Panc1 (cell line): ENCODE results near the gene RUSC1.

Experiments used
- POLR2AphosphoS5 ChIP-seq: IDR thresholded peaks from 2 replicates; pipeline ENCODE4 v1.6.1; 2012; ENCODE audit warnings: mild to moderate bottlenecking, low read depth, low read length, moderate library complexity
- SIN3A ChIP-seq: IDR thresholded peaks from 2 replicates; pipeline ENCODE4 v1.6.1; 2012; ENCODE audit warnings: low read depth, mild to moderate bottlenecking, low read length, moderate library complexity, borderline replicate concordance; ENCODE audit not compliant: insufficient read depth
- TF ChIP-seq, protein P1 (sequence below): fragments of 450-650 bp; IDR thresholded peaks from 2 replicates; pipeline ENCODE4 v1.5.1; 2017; ENCODE audit warnings: mild to moderate bottlenecking
- TF ChIP-seq, protein P2 (sequence below), 2 experiments: IDR thresholded peaks; 2 replicates each; pipeline ENCODE4 v1.6.1; 2011 to 2012; ENCODE audit warnings: low read depth in 2 of 2, control low read depth in 1 of 2, low read length in 1 of 2, mild to moderate bottlenecking in 1 of 2, moderate library complexity in 1 of 2; ENCODE audit not compliant: insufficient read depth in 1 of 2

DNA sequence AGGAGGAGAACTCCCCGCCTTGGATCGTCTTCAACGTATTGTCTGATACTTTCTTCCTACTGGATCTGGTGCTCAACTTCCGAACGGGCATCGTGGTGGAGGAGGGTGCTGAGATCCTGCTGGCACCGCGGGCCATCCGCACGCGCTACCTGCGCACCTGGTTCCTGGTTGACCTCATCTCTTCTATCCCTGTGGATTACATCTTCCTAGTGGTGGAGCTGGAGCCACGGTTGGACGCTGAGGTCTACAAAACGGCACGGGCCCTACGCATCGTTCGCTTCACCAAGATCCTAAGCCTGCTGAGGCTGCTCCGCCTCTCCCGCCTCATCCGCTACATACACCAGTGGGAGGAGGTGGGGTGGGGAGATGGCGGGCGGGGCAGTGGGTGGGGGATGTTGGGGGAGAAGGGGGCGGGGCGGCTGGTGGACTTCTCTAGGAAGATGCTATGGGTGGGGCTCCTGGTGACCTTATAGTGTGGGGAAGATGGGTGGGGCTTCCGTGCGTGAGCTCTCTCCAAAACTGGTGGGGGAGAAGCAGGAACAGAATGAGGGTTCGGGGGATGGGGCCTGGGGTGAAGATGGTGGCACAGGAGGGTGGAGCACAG, 38.1 kb upstream of the RUSC1 start:
- TF ChIP-seq, protein P1, sequence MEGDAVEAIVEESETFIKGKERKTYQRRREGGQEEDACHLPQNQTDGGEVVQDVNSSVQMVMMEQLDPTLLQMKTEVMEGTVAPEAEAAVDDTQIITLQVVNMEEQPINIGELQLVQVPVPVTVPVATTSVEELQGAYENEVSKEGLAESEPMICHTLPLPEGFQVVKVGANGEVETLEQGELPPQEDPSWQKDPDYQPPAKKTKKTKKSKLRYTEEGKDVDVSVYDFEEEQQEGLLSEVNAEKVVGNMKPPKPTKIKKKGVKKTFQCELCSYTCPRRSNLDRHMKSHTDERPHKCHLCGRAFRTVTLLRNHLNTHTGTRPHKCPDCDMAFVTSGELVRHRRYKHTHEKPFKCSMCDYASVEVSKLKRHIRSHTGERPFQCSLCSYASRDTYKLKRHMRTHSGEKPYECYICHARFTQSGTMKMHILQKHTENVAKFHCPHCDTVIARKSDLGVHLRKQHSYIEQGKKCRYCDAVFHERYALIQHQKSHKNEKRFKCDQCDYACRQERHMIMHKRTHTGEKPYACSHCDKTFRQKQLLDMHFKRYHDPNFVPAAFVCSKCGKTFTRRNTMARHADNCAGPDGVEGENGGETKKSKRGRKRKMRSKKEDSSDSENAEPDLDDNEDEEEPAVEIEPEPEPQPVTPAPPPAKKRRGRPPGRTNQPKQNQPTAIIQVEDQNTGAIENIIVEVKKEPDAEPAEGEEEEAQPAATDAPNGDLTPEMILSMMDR = no peak
- TF ChIP-seq POLR2AphosphoS5 = no peak
- TF ChIP-seq, protein P2, sequence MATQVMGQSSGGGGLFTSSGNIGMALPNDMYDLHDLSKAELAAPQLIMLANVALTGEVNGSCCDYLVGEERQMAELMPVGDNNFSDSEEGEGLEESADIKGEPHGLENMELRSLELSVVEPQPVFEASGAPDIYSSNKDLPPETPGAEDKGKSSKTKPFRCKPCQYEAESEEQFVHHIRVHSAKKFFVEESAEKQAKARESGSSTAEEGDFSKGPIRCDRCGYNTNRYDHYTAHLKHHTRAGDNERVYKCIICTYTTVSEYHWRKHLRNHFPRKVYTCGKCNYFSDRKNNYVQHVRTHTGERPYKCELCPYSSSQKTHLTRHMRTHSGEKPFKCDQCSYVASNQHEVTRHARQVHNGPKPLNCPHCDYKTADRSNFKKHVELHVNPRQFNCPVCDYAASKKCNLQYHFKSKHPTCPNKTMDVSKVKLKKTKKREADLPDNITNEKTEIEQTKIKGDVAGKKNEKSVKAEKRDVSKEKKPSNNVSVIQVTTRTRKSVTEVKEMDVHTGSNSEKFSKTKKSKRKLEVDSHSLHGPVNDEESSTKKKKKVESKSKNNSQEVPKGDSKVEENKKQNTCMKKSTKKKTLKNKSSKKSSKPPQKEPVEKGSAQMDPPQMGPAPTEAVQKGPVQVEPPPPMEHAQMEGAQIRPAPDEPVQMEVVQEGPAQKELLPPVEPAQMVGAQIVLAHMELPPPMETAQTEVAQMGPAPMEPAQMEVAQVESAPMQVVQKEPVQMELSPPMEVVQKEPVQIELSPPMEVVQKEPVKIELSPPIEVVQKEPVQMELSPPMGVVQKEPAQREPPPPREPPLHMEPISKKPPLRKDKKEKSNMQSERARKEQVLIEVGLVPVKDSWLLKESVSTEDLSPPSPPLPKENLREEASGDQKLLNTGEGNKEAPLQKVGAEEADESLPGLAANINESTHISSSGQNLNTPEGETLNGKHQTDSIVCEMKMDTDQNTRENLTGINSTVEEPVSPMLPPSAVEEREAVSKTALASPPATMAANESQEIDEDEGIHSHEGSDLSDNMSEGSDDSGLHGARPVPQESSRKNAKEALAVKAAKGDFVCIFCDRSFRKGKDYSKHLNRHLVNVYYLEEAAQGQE (IDR thresholded peaks at IDR 0.05; ENCODE audit: insufficient read depth in 1 of 2, low read depth in 2 of 2, low read length in 1 of 2) = no peak
- no peak for TF ChIP-seq SIN3A
